AG08395 (cell line): ENCODE results near the gene EPHA3.

Source experiments
- DNase-seq: peaks from one replicate; pipeline ENCODE4 v3.0.0; 2012; ENCODE audit warnings: mixed read lengths, low spot score

Gene EPHA3

GRCh38 chr3:89447243-89447642, 339.8 kb downstream of the EPHA3 start:
- DNase-seq, result no peak

- no peak for DNase-seq
Measured at GRCh38 chr3:89449086-89449485, 341.7 kb downstream of the EPHA3 start.

GRCh38 chr3:89452066-89452465, 344.6 kb downstream of the EPHA3 start:
- DNase-seq, result no peak

GRCh38 chr3:89455240-89455639, 347.8 kb downstream of the EPHA3 start:
- no peak for DNase-seq

- DNase-seq, result no peak
Measured at GRCh38 chr3:89467898-89468363, 360.5 kb downstream of the EPHA3 start.

- no peak for DNase-seq
Measured at GRCh38 chr3:89472101-89472500, 364.7 kb downstream of the EPHA3 start.

GRCh38 chr3:89474333-89475130, 367.1 kb downstream of the EPHA3 start:
- no peak for DNase-seq

GRCh38 chr3:89488800-89489580, 381.6 kb downstream of the EPHA3 start:
- no peak for DNase-seq

- DNase-seq, result no peak
Measured at GRCh38 chr3:89490129-89490528, 382.7 kb downstream of the EPHA3 start.

GRCh38 chr3:89494734-89495133, 387.3 kb downstream of the EPHA3 start:
- no peak for DNase-seq

GRCh38 chr3:89503891-89504391, 396.5 kb downstream of the EPHA3 start:
- no peak for DNase-seq

GRCh38 chr3:89504432-89504831, 397.0 kb downstream of the EPHA3 start:
- no peak for DNase-seq

- DNase-seq, result no peak
Measured at GRCh38 chr3:89506462-89507103, 399.2 kb downstream of the EPHA3 start.

- DNase-seq, result no peak
Measured at GRCh38 chr3:89521328-89521727, 413.9 kb downstream of the EPHA3 start.

GRCh38 chr3:89522155-89522554, 414.7 kb downstream of the EPHA3 start:
- DNase-seq, result no peak

GRCh38 chr3:89525609-89526008, 418.2 kb downstream of the EPHA3 start:
- DNase-seq, result no peak

GRCh38 chr3:89527736-89528305, 420.4 kb downstream of the EPHA3 start:
- DNase-seq, result no peak
